H1 (cell line): ENCODE measurements around the gene CAPN15. TPM values are rescaled to one million over a fixed set of nuclear protein-coding genes. Genes with fewer than 3 reads are reported as not detected.

Experiments
- CTCF ChIA-PET: fragments of 300-600 bp; sonication (Branson Sonifier 250); formaldehyde crosslinking; loops from one replicate; lab custom pipeline; 2021; ENCODE audit not compliant: partially characterized antibody; lab: Charles Lee
- POLR2A ChIA-PET: fragments of 300-600 bp; sonication (Branson Sonifier 250); formaldehyde crosslinking; loops from one replicate; lab custom pipeline; 2021; ENCODE audit warnings: inconsistent platforms; ENCODE audit not compliant: partially characterized antibody; lab: Charles Lee
- DNase-seq, 2 experiments: peaks; one replicate each; pipeline versions ENCODE4 v3.0.0 to v3.0.0-alpha.2; 2010 to 2022; ENCODE audit warnings: low spot score in 2 of 2, low read depth in 1 of 2, mixed read lengths in 1 of 2
- FAIRE-seq: peaks from 2 replicates; lab custom pipeline; 2011; peaks lifted over from hg19 to GRCh38; lab: Jason Lieb, UNC
- H2AFZ ChIP-seq: 2 replicates; pipeline ENCODE4 v1.8.1; 2012; ENCODE audit warnings: low read length, inconsistent platforms
- H2AK5ac ChIP-seq: 2 replicates; pipeline ENCODE4 v1.6.1; 2013; ENCODE audit warnings: low read depth, low read length
- H2BK120ac ChIP-seq: replicated peaks from 2 replicates; pipeline ENCODE3; 2013; ENCODE audit warnings: low read depth, low read length, inconsistent platforms
- H2BK12ac ChIP-seq: 2 replicates; pipeline ENCODE4 v1.6.1; 2013; ENCODE audit warnings: low read depth, low read length
- H2BK15ac ChIP-seq: 2 replicates; pipeline ENCODE4 v1.6.1; 2013; ENCODE audit warnings: low read length
- H2BK20ac ChIP-seq: 2 replicates; pipeline ENCODE4 v1.6.1; 2013; ENCODE audit warnings: low read length
- H2BK5ac ChIP-seq: 2 replicates; pipeline ENCODE4 v1.6.1; 2013; ENCODE audit warnings: low read depth, low read length
- H3K14ac ChIP-seq: 2 replicates; pipeline ENCODE4 v1.6.1; 2013; ENCODE audit warnings: inconsistent platforms; ENCODE audit not compliant: insufficient read length
- H3K18ac ChIP-seq: 2 replicates; pipeline ENCODE4 v1.6.1; 2013; ENCODE audit warnings: low read length; ENCODE audit errors: extremely low read depth
- H3K23ac ChIP-seq: 2 replicates; pipeline ENCODE4 v1.6.1; 2013; ENCODE audit warnings: inconsistent platforms; ENCODE audit not compliant: insufficient read length
- H3K23me2 ChIP-seq: 2 replicates; pipeline ENCODE4 v1.6.1; 2013; ENCODE audit warnings: low read depth, low read length
- H3K27ac ChIP-seq: 2 replicates; pipeline ENCODE4 v1.6.1; 2011; ENCODE audit warnings: low read depth, low read length, inconsistent platforms
- H3K27me3 ChIP-seq, 4 experiments: replicated peaks in 1 of 4; 1 replicate in 1 of 4; 2 replicates in 3 of 4; pipeline versions ENCODE4 v1.6.1 to v1.8.1; 2011 to 2013; ENCODE audit warnings: low read length in 3 of 4, mild to moderate bottlenecking in 3 of 4, inconsistent platforms in 2 of 4, mixed read lengths in 2 of 4, moderate library complexity in 1 of 4; ENCODE audit not compliant: control insufficient read depth in 3 of 4, insufficient read depth in 3 of 4; ENCODE audit errors: extremely low read depth in 1 of 4
- H3K36me3 ChIP-seq, 4 experiments: 2 replicates each; pipeline versions ENCODE4 v1.6.1 to v1.8.1; 2011 to 2013; ENCODE audit warnings: mild to moderate bottlenecking in 4 of 4, low read length in 3 of 4, moderate library complexity in 2 of 4, control low read depth in 1 of 4, inconsistent platforms in 1 of 4; ENCODE audit not compliant: insufficient read depth in 4 of 4, control insufficient read depth in 2 of 4
- H3K4ac ChIP-seq: replicated peaks from 2 replicates; pipeline ENCODE3; 2013; ENCODE audit warnings: low read length, low read depth, mixed read lengths, inconsistent platforms; ENCODE audit not compliant: insufficient read length
- H3K4me1 ChIP-seq, 4 experiments: replicated peaks in 1 of 4; 1 replicate in 1 of 4; 2 replicates in 3 of 4; pipeline versions ENCODE4 v1.6.1 to v1.8.1; 2011 to 2013; ENCODE audit warnings: low read length in 3 of 4, inconsistent platforms in 2 of 4, mixed read lengths in 1 of 4; ENCODE audit not compliant: insufficient read depth in 4 of 4, control insufficient read depth in 3 of 4
- H3K4me2 ChIP-seq, 2 experiments: 2 replicates each; pipeline versions ENCODE4 v1.6.1 to v1.8.1; 2011 to 2013; ENCODE audit warnings: low read depth in 2 of 2, low read length in 2 of 2, control low read depth in 1 of 2, inconsistent platforms in 1 of 2, mild to moderate bottlenecking in 1 of 2; ENCODE audit not compliant: insufficient read depth in 1 of 2
- H3K4me3 ChIP-seq, 4 experiments: fragments of 200-600, 300-600 bp in 1 of 4; sonication (generic), shearing (Covaris generic), sonication (Bioruptor Twin) in 1 of 4; 2 replicates each; pipeline versions ENCODE4 v1.5.1 to v1.8.1; 2011 to 2016; ENCODE audit warnings: low read length in 4 of 4, low read depth in 3 of 4, control low read depth in 2 of 4, inconsistent platforms in 2 of 4, mild to moderate bottlenecking in 2 of 4, mixed read lengths in 1 of 4, moderate library complexity in 1 of 4; ENCODE audit not compliant: insufficient read depth in 2 of 4; ENCODE audit errors: extremely low read depth in 1 of 4
- H3K56ac ChIP-seq: replicated peaks from 2 replicates; pipeline ENCODE3; 2013; ENCODE audit warnings: low read depth, mild to moderate bottlenecking, mixed read lengths, low read length, inconsistent platforms; ENCODE audit not compliant: insufficient read length
- H3K79me1 ChIP-seq: 2 replicates; pipeline ENCODE4 v1.6.1; 2013; ENCODE audit warnings: low read depth, low read length, control low read depth
- H3K79me2 ChIP-seq, 2 experiments: 2 replicates each; pipeline versions ENCODE4 v1.6.1 to v1.8.1; 2012 to 2013; ENCODE audit warnings: low read length in 2 of 2, mild to moderate bottlenecking in 2 of 2, inconsistent platforms in 1 of 2; ENCODE audit not compliant: insufficient read depth in 2 of 2, control insufficient read depth in 1 of 2
- H3K9ac ChIP-seq, 4 experiments: replicated peaks in 1 of 4; 1 replicate in 1 of 4; 2 replicates in 3 of 4; pipeline versions ENCODE4 v1.6.1 to v1.8.1; 2011 to 2013; ENCODE audit warnings: low read depth in 3 of 4, low read length in 3 of 4, control low read depth in 2 of 4, mild to moderate bottlenecking in 2 of 4, moderate library complexity in 2 of 4, inconsistent platforms in 1 of 4; ENCODE audit errors: extremely low read depth in 1 of 4
- H3K9me3 ChIP-seq, 2 experiments: 2 replicates each; pipeline versions ENCODE4 v1.6.1 to v1.8.1; 2012 to 2013; ENCODE audit warnings: mild to moderate bottlenecking in 2 of 2, moderate library complexity in 2 of 2, control low read depth in 1 of 2, inconsistent platforms in 1 of 2, low read depth in 1 of 2, low read length in 1 of 2, mixed read lengths in 1 of 2; ENCODE audit not compliant: insufficient read depth in 2 of 2
- H4K20me1 ChIP-seq, 2 experiments: replicated peaks in 1 of 2; 2 replicates each; pipeline versions ENCODE3 to v1.8.1; 2011 to 2013; ENCODE audit warnings: inconsistent platforms in 2 of 2, low read length in 2 of 2, mild to moderate bottlenecking in 1 of 2; ENCODE audit not compliant: insufficient read depth in 2 of 2, control insufficient read depth in 1 of 2
- H4K5ac ChIP-seq: 2 replicates; pipeline ENCODE4 v1.6.1; 2013; ENCODE audit warnings: low read length, low read depth, mixed read lengths, inconsistent platforms; ENCODE audit not compliant: insufficient read length
- H4K8ac ChIP-seq: 2 replicates; pipeline ENCODE4 v1.8.0; 2013; ENCODE audit warnings: mild to moderate bottlenecking, moderate library complexity, low read length, inconsistent platforms; ENCODE audit not compliant: insufficient read depth; ENCODE audit errors: extremely low read depth
- H4K91ac ChIP-seq: replicated peaks from 2 replicates; pipeline ENCODE3; 2013; ENCODE audit warnings: low read length, mixed read lengths, inconsistent platforms; ENCODE audit not compliant: insufficient read length
- CREB1 ChIP-seq: IDR thresholded peaks from 2 replicates; pipeline ENCODE4 v1.6.1; 2012; ENCODE audit warnings: inconsistent platforms
- RBBP5 ChIP-seq: IDR thresholded peaks from 2 replicates; pipeline ENCODE4 v1.7.1; 2012; ENCODE audit warnings: low read depth, mild to moderate bottlenecking, inconsistent platforms, low read length, moderate library complexity, borderline replicate concordance
- WGBS, 2 experiments: shearing (Covaris generic) in 1 of 2; methylation state at CpG; one replicate each; pipeline versions ENCODE4 v1.1.6 to v1.1.7; 2013 to 2015; ENCODE audit warnings: low lambda C conversion rate in 2 of 2, mixed read lengths in 2 of 2, inconsistent platforms in 1 of 2, low coverage in 1 of 2, missing lambda C conversion rate in 1 of 2; ENCODE audit not compliant: insufficient replicate concordance in 2 of 2, insufficient coverage in 1 of 2, insufficient read length in 1 of 2; ENCODE audit errors: extremely low coverage in 1 of 2, missing lambda C conversion rate in 1 of 2; 5-methylcytosine and 5-hydroxymethylcytosine counted together
- polyA plus RNA-seq, 7 experiments: library from polyadenylated mRNA; depleted of rRNA in 3 of 7; stranded (reverse) in 5 of 7; unstranded in 2 of 7; fragments of >200 nt in 5 of 7; fragments of 200-250 nt in 2 of 7; gene quantifications; 1 replicate in 5 of 7; 2 replicates in 1 of 7; 4 replicates in 1 of 7; pipeline versions ENCODE4 v1.2.1 to v1.2.3, GENCODE V29; 2011 to 2013; ENCODE audit warnings: missing spikeins in 2 of 7, mixed read lengths in 2 of 7
- total RNA-seq: library from RNA; stranded (reverse); fragmentation: NEBNext Ultra II Directional; extraction: Animal tissue kit (Norgen Biotek cat#: 25700); gene quantifications from 2 replicates; pipeline ENCODE4 v1.2.1, GENCODE V29; 2021

The CAPN15 gene
- total and polyA plus RNA-seq, 2 of the 8 experiments (the other 6 are each of a cell fraction or from before 2014, with no cell fraction given) = 38.9 to 76.9 TPM

DNA sequence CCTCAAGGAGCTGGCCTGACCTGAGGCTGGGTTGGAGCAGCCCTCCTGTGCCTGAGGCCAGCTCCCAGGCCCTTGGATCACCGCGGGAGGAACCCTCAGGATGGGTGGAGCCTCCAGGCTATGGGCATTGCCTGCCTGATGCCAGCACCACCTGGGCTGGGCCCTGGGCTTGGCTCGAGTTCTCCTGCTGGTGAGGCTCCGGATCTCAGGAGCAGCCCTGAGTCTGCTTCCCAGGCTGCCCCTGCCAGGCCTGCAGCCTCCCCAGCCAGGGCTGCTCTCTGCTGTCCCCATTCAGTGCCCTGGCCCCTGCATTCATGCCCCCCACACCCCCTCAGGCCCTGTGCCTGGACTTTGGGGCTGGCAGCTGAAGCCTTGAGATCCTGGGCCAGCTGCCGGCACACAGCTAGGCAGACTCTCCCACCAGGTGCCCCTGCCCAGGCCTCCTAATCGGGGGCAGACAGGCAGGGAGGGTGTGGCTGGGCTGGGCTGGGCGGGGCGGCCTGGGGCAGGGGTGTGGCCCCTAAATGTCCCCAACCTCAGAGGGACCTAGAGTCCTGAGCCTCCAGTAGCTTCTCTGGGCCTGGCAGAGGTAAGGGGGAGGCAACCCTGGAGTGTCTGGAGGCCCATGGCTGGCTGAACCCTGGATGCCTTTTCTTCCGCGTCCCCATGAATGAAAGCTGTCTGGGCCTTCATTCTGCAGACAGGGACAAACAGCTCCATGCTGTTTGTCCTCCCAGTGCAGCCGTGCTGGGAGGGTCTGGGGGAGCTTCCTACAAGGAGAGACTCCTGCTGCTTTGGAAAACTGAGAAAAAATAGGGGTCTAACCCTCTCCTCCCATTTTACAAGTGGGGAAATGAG lies 41.1 kb downstream of the CAPN15 start:
- no peak overlapping the region for H2BK5ac ChIP-seq
- H3K4me3 ChIP-seq = peak overlapping the region; percentile 64 to 95 (median 72); a peak in 5 of 8 replicates
- H3K23ac ChIP-seq = no peak overlapping the region
- no peak for FAIRE-seq
- H3K9me3 ChIP-seq = no peaks in the 10 kb centered on the region
- 0 out of 2 replicates have a peak, but pooled peaks have one; percentile 3 for TF ChIP-seq RBBP5
- no peak for TF ChIP-seq CREB1
- ChIA-PET POLR2A (interaction anchor here (0.7 to 7.9 kb wide), 12 partner anchors 8 to 127 kb away, joined by 3 to 58 read pairs (median 4); partner anchors contain the start of genes CAPN15, METTL26, RAB40C and WFIKKN1), CTCF (interaction anchor here (0.7 to 1.2 kb wide), 5 partner anchors 12 to 99 kb away, joined by 3 read pairs; no protein-coding TSS in a partner anchor)
- no peak for DNase-seq
- H2AK5ac ChIP-seq = no peak overlapping the region
- H3K4ac ChIP-seq = no peak overlapping the region
- H3K27ac ChIP-seq = no peak overlapping the region
- no peak overlapping the region; the same call in 1 of the 2 replicates for H2BK15ac ChIP-seq
- H4K20me1 ChIP-seq = peaks cover 0 to 8% of the 10 kb centered on the region in 2 experiments
- 0 out of 8 replicates have a peak, but pooled peaks cover 0 to under 1% (median 0%) of the 10 kb centered on the region in 4 experiments for H3K36me3 ChIP-seq
- peak overlapping the region; percentile 82 to 94 for H3K4me2 ChIP-seq
- no peak overlapping the region for H3K9ac ChIP-seq
- H3K18ac ChIP-seq = 0 out of 2 replicates have a peak overlapping the region, but pooled peaks have one; percentile 10
- H2BK12ac ChIP-seq = peak overlapping the region; percentile 50; the same call in 1 of the 2 replicates
- H4K91ac ChIP-seq = peak overlapping the region; percentile 15
- peaks cover 0 to 27% (median 12%) of the 10 kb centered on the region in 4 experiments; a peak in 5 of 7 replicates for H3K4me1 ChIP-seq
- H2BK20ac ChIP-seq = no peak overlapping the region
- H4K5ac ChIP-seq = no peak overlapping the region
- no peak overlapping the region for H3K56ac ChIP-seq
- H3K14ac ChIP-seq = no peak overlapping the region
- peaks cover 0 to 9% of the 10 kb centered on the region in 2 experiments; a peak in 1 of 4 replicates for H3K79me2 ChIP-seq
- no peak overlapping the region for H2AFZ ChIP-seq
- H2BK120ac ChIP-seq = no peak overlapping the region
- no peaks in the 10 kb centered on the region for H3K27me3 ChIP-seq
- H3K23me2 ChIP-seq = peaks cover 9% of the 10 kb centered on the region; the same call in 1 of the 2 replicates
- WGBS, 2 experiments = 88% methylated on average over 8 of the region's 11 CpGs; no CpG with 5 or more reads in 1 of the 2 experiments
- H3K79me1 ChIP-seq = no peaks in the 10 kb centered on the region; the same call in none of the 2 replicates
- H4K8ac ChIP-seq = peak overlapping the region; percentile 29; the same call in 1 of the 2 replicates
